HG03521 (cell line): ENCODE results near the gene ETV5.
A peak's percentile ranks its signal among the peaks of the same experiment; 100 is the strongest.

Source experiments
- ATAC-seq: cut with Tn5 transposase; IDR thresholded peaks from one replicate; pipeline ENCODE4 v1.9.1; 2021; ENCODE audit warnings: mild to moderate bottlenecking, moderate library complexity; ENCODE audit not compliant: unreplicated experiment

ETV5 gene

DNA sequence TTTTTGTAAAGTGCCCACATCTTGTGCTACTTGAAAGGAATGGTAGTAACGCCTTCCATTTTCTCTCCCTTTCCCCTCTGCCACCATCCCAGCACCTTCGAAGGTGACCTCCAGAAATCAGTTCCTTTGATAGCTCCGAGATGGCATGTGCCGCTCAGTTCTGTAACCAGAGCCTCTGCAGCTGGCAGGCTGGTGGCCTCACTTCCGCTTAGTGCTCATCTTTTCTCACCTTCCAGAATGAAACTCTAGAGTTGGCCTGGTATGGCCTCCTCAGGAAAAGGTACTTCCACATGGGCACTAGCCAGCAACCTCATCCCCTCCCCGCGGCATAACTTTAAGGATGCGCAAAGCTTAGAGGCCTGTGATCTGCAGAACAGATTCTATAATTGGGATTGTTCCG lies 38.8 kb downstream of the ETV5 start:
- ATAC-seq = no peak

DNA sequence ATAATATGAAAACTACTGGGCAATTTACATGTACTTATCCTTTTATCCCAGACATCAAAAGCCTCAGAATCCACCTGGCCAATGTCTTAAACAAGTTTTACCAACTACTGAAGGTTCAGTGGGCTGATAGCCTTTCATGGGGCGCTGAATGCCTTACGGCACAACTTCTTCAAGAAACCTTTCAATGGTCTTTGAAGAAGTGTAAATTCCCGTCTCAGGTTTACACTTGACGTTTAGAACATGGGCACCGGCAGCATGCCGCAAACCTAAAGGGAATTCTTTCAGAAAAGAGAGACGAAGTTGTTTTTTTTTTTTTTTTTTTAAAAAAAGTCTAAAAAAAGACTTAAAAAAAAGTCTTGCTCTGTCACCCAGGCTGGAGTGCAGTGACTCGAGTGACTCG lies 39.7 kb downstream of the ETV5 start:
- no peak for ATAC-seq

DNA sequence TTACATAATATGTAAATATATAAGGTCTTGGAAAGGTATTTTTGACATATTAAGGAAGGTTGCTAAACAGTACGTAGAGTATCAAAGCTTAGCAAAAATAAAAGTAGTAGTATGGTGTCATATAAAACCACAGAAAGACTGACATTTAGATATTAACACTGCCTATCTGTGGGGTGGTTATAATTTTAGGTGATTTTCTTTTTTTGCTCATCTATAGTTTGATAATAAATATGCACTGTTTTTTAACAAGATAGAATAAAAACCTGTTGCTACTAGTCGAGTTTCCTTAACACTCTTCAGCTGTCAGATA lies 40.7 kb downstream of the ETV5 start:
- ATAC-seq = no peak

- ATAC-seq = no peak
Measured at GRCh38 chr3:186067360-186068242, 41.3 kb downstream of the ETV5 start.

- ATAC-seq = peak; percentile 69
Measured at GRCh38 chr3:186060222-186060621, 48.7 kb downstream of the ETV5 start.

GRCh38 chr3:186059192-186059591 lies 49.7 kb downstream of the ETV5 start:
- ATAC-seq = no peak

DNA sequence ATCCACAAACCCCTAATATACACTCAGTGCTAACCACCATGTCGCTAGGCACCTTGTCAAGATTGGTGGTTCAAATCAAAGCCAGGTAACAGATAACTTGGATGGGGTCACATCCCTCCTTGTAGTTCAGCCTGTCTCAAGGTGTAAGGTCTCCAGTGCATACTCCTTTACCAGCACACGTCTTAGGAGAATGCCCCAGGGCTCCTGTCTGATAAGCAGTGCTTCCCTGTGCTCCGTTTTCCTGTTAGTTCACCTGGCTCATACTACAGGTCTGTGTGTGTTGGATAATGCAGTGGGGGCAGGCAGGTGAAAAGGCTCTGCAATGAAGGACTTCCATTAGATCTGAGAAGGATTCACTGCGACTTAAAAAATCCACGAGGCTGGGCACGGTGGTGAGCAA lies 50.7 kb downstream of the ETV5 start:
- no peak for ATAC-seq

- no peak for ATAC-seq
Measured at GRCh38 chr3:186057594-186057993, 51.3 kb downstream of the ETV5 start.

DNA sequence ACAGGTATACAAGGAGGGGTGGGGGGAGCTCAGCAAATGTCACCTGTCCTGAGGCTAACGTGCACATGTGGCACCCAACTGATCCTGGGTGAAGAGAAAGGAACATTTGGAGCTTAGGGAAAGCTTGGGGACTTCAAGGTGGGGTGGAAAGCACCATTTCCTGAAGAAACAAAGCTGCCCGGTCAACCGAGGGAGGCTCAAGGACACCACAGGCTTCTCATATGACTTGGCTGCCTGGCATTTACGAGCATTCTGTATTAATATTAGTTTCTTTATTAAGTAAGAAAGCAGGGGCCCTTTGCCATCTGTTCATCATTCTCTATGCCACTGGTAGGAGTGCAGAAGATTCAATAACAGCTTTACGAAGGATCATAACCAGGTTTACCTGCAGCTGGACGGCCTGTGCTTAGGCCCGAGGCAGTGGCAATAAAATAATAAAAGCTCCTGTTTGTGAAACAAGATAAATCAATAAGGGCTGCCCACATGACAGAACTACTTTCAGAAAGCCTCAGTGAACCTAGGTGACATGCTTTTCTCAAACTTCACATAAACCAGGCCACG lies 54.0 kb downstream of the ETV5 start:
- ATAC-seq = no peak

- ATAC-seq = no peak
Measured at GRCh38 chr3:186053954-186054791, 54.7 kb downstream of the ETV5 start.

DNA sequence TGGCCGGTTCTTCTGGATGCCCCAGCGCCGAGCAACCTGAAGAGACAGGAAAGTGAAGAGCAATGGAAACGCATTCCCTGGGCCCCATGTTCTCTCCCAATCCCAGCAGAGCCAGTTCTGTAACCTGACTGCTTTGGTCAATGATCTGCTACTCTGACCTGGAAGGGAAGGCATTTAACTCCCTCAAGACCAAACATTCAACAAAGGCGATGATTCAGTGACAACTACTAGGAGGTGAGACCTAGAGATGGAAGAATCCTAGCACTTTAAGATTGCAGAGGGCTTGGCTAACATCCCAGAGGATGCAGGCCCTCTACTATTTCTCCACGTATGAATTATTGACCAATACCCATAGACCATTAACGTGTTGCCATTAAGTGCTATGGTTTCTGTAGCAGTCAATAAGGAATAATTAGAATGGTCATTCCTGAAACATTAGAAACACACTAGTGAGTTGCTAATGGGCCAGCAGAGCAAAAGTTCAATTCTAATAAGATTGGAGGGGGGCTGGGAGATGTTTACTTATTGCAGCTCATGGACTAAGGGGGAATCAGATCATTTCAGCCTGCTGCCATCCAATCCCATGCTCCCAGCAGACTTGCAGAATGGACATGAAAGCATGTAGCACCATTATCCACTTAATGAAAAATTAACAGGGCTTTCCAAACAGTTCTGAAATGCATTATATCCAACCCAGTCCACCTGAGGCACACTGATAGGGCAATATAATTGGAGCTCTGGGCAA lies 56.6 kb downstream of the ETV5 start:
- ATAC-seq = no peak

DNA sequence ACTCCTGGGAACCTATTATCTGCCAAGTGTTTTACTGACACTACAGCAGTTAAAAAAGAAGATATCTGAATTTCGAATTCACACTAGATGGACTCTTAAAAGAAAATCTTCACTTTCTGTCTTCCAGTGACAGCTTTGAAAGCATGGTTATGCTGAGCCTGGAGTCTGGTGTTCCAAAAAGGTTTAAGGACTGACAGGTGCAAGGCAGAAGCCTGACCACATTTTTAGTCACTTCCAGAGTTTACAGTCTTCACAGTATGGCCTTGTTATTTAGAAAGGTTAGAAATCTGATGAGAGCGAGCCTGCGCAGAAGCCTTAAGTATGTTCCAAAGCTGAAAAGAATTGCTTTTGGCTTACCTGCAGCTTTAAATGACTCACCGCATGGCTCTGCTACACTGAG lies 59.9 kb downstream of the ETV5 start:
- no peak for ATAC-seq

DNA sequence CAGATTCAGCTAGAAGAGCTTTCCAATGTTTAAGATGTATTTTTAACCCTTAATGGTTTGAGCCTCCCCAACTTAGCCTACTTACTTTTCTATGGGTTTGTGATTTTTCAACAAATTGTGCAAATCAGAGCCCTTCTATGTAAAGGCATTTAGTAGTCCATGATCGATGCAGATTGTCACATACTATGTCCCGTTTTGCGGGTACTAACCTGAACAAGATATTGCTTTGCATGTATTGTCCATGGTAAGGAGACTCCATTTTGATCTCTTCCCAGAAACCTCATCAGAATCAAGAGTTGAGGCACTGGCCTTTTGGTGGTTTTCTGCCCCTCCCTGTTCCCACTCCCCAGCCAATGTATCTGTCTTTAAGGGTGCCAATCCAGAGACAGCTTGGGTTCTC lies 60.8 kb downstream of the ETV5 start:
- ATAC-seq = no peak

DNA sequence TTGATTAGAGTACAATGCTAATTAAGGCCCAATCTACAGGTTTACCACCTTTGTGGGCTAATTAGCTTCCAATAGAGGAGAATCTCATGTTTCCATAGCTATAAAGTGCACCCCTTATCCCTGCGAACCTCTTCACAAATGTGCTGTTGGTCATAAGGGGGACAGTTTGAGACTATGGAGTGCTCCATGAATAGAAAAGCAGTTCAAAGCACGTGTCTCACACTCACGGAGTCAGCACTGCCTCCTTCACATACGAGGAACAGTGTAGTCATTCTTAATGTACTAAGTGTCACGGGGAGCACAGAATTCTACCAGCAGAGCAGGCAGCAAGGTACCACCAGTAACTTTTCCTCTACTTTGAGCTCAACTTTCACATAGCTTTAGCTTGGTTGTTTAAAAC lies 62.1 kb downstream of the ETV5 start:
- no peak for ATAC-seq

DNA sequence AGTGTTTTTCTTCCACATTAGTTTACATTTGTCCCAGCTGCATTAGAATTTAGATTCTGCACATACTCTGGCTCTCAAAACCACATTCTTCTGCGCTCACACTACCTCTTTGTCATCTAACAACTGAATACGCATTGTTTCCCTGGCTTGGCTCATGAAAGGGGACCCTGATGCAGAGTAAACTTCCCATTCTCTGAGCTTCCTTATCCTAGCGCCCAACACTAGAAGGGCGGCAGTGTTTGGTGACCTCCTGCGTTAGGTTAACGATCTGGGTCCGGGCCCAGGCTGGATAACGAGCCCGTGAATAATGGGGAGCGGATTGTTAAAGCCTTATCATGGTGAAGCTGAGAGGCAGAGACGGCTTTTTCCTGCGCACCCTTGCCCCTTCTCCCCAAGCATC lies 63.9 kb downstream of the ETV5 start:
- no peak for ATAC-seq

GRCh38 chr3:186044427-186044826 lies 64.5 kb downstream of the ETV5 start:
- ATAC-seq = no peak

- ATAC-seq = no peak
Measured at GRCh38 chr3:186042521-186043202, 66.2 kb downstream of the ETV5 start.

- ATAC-seq = no peak
Measured at GRCh38 chr3:186042036-186042435, 66.9 kb downstream of the ETV5 start.

GRCh38 chr3:186038360-186038759 lies 70.5 kb downstream of the ETV5 start:
- no peak for ATAC-seq

GRCh38 chr3:186035277-186035676 lies 73.6 kb downstream of the ETV5 start:
- no peak for ATAC-seq

DNA sequence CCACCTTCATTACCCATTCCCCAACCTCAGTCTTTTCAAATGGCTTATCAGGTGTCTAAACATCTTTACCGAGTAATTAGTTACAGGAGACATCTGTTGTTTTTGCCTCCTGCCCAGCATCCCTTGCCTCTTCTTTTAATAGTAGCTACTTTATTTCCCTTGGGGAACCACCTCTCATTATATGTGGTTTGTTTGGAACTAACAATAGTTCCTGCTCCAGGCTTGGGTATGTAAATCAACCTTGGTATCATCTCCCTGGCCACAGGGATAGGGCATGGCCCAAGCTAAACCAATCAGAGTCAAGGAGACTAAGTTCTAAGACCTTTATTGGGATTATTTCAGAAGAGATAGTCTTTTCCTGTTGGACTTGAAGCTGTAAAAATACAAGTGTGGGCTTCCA lies 76.6 kb downstream of the ETV5 start:
- ATAC-seq = no peak
